ENCODE results near the gene SUMO1. TPM values are rescaled to one million over a fixed set of nuclear protein-coding genes. Genes with fewer than 3 reads are reported as not detected.
A peak's percentile ranks its signal among the peaks of the same experiment; 100 is the strongest.

SUMO1 gene
- total and polyA plus RNA-seq, 2 donors (not counting 3 experiments of a cell fraction or from before 2014, with no cell fraction given): 38.5 to 105 TPM

- no peak for DNase-seq (ENCODE audit: low read depth, low spot score)
- Histone ChIP-seq H3K27ac (ENCODE audit: insufficient read depth, low read depth, low read length) (no peak overlapping the region), H3K4me3 (replicated peaks in 1 of 3; ENCODE audit: insufficient read depth in 1 of 3, low read depth in 1 of 3, low read length in 3 of 3) (no peak overlapping the region), H3K9ac (replicated peaks; ENCODE audit: extremely low read depth, insufficient read depth, low read length) (no peak overlapping the region), H3K27me3 (ENCODE audit: control insufficient read depth in 2 of 2, insufficient read depth in 2 of 2, low read length in 2 of 2) (no peaks in the 10 kb centered on the region), H3K79me2 (ENCODE audit: control insufficient read depth, insufficient read depth, low read length) (no peaks in the 10 kb centered on the region), H3K9me3 (replicated peaks; ENCODE audit: control insufficient read depth, insufficient read depth, low read length) (no peaks in the 10 kb centered on the region), H3K9me1 (replicated peaks; ENCODE audit: control insufficient read depth, extremely low read depth, insufficient read depth, low read length) (no peaks in the 10 kb centered on the region), H3K36me3 (ENCODE audit: control insufficient read depth in 2 of 2, extremely low read depth in 1 of 2, insufficient read depth in 2 of 2, low read length in 2 of 2) (no peaks in the 10 kb centered on the region), H4K20me1 (replicated peaks; ENCODE audit: control insufficient read depth, extremely low read depth, insufficient read depth, low read length) (no peaks in the 10 kb centered on the region), H3K4me2 (ENCODE audit: insufficient read depth, low read length) (no peak overlapping the region), H2AFZ (ENCODE audit: low read depth, low read length) (no peak overlapping the region), H3K4me1 (ENCODE audit: control insufficient read depth, extremely low read depth, insufficient read depth, low read length) (peaks cover 8% of the 10 kb centered on the region)
- intact Hi-C loops (cut with micrococcal nuclease): no loop called here
- ChIA-PET POLR2A (no interaction called here), CTCF (no interaction called here)
- no TSS peak for BruUV-seq (replicated peaks)
- FAIRE-seq: no peak
- TF ChIP-seq POLR2AphosphoS5 (IDR thresholded peaks at IDR 0.05; ENCODE audit: insufficient read depth, low read depth, low read length) (no peak), EZH2 (IDR thresholded peaks at IDR 0.05; ENCODE audit: borderline replicate concordance, low read depth, low read length, severe bottlenecking) (no peak), POLR2A (IDR thresholded peaks at IDR 0.05; ENCODE audit: low read depth, low read length) (no peak), MAX (IDR thresholded peaks at IDR 0.05; ENCODE audit: insufficient read depth, insufficient read length) (no peak), MYC (IDR thresholded peaks at IDR 0.05; ENCODE audit: low read depth, low read length) (no peak), GATA2 (IDR thresholded peaks at IDR 0.05; ENCODE audit: insufficient read depth, insufficient read length, low read depth, low read length) (no peak)
- dilution Hi-C loops (cut with MboI; ENCODE audit: extremely low pct_ligation_motif_present, low sequenced_read_pairs): no loop called here
These were observed 51.7 kb downstream of the SUMO1 start for GRCh38 chr2:202186641-202187202.

- Histone ChIP-seq H3K27ac (ENCODE audit: insufficient read depth, low read depth, low read length) (no peak overlapping the region), H3K4me3 (replicated peaks in 1 of 3; ENCODE audit: insufficient read depth in 1 of 3, low read depth in 1 of 3, low read length in 3 of 3) (no peak overlapping the region), H3K4me2 (ENCODE audit: insufficient read depth, low read length) (no peak overlapping the region), H3K36me3 (ENCODE audit: control insufficient read depth in 2 of 2, extremely low read depth in 1 of 2, insufficient read depth in 2 of 2, low read length in 2 of 2) (no peaks in the 10 kb centered on the region), H3K9ac (replicated peaks; ENCODE audit: extremely low read depth, insufficient read depth, low read length) (no peak overlapping the region), H4K20me1 (replicated peaks; ENCODE audit: control insufficient read depth, extremely low read depth, insufficient read depth, low read length) (no peaks in the 10 kb centered on the region), H3K79me2 (ENCODE audit: control insufficient read depth, insufficient read depth, low read length) (no peaks in the 10 kb centered on the region), H3K9me1 (replicated peaks; ENCODE audit: control insufficient read depth, extremely low read depth, insufficient read depth, low read length) (no peaks in the 10 kb centered on the region), H3K27me3 (ENCODE audit: control insufficient read depth in 2 of 2, insufficient read depth in 2 of 2, low read length in 2 of 2) (no peaks in the 10 kb centered on the region), H3K4me1 (ENCODE audit: control insufficient read depth, extremely low read depth, insufficient read depth, low read length) (peaks cover 8% of the 10 kb centered on the region), H3K9me3 (replicated peaks; ENCODE audit: control insufficient read depth, insufficient read depth, low read length) (no peaks in the 10 kb centered on the region), H2AFZ (ENCODE audit: low read depth, low read length) (no peak overlapping the region)
- FAIRE-seq (no peak), DNase-seq (ENCODE audit: low read depth, low spot score) (peak; percentile 9)
- CTCF ChIA-PET: interaction anchor here (2.1 kb wide), 1 partner anchor 324 kb away, joined by 10 read pairs; no protein-coding TSS in a partner anchor
- dilution Hi-C loops (cut with MboI; ENCODE audit: extremely low pct_ligation_motif_present, low sequenced_read_pairs): no loop called here
- BruUV-seq (replicated peaks): no TSS peak
- intact Hi-C loops (cut with micrococcal nuclease): no loop called here
- POLR2A ChIA-PET: interaction anchor here (0.6 kb wide), 1 partner anchor 195 kb away, joined by 3 read pairs; no protein-coding TSS in a partner anchor
- TF ChIP-seq MAX (IDR thresholded peaks at IDR 0.05; ENCODE audit: insufficient read depth, insufficient read length) (no peak), POLR2AphosphoS5 (IDR thresholded peaks at IDR 0.05; ENCODE audit: insufficient read depth, low read depth, low read length) (no peak), EZH2 (IDR thresholded peaks at IDR 0.05; ENCODE audit: borderline replicate concordance, low read depth, low read length, severe bottlenecking) (no peak), POLR2A (IDR thresholded peaks at IDR 0.05; ENCODE audit: low read depth, low read length) (no peak), JUN (IDR thresholded peaks at IDR 0.05; ENCODE audit: borderline replicate concordance, insufficient read depth, insufficient read length, low read depth) (no peak), MYC (IDR thresholded peaks at IDR 0.05; ENCODE audit: low read depth, low read length) (no peak), GATA2 (IDR thresholded peaks at IDR 0.05; ENCODE audit: insufficient read depth, insufficient read length, low read depth, low read length) (no peak), FOS (IDR thresholded peaks at IDR 0.05; ENCODE audit: borderline replicate concordance, insufficient read depth, low read length) (no peak), CTCF (IDR thresholded peaks at IDR 0.05; ENCODE audit: extremely low read depth in 1 of 2, insufficient read depth in 1 of 2, low read depth in 1 of 2, low read length in 2 of 2) (no peak)
These were observed 53.2 kb downstream of the SUMO1 start for GRCh38 chr2:202185156-202185555.
